SU-DHL-6 (cell line): ENCODE measurements around the gene MYO9A.

Experiments used
- H2AFZ ChIP-seq: fragments of 200-600 bp; sonication (generic); 2 replicates; pipeline ENCODE4 v1.6.1; 2014; ENCODE audit warnings: low read depth, mild to moderate bottlenecking, moderate library complexity, mixed read lengths, antibody characterized with exemption, low read length; ENCODE audit not compliant: severe bottlenecking
- H3F3A ChIP-seq: fragments of 200-600 bp; shearing (Covaris generic); 2 replicates; pipeline ENCODE4 v1.6.0; 2016; ENCODE audit warnings: antibody characterized with exemption, mild to moderate bottlenecking; ENCODE audit not compliant: insufficient read depth
- H3K27ac ChIP-seq: fragments of 200-600 bp; sonication (generic); 2 replicates; pipeline ENCODE4 v1.5.1; 2016; ENCODE audit warnings: low read depth, mild to moderate bottlenecking, low read length, moderate library complexity, mixed read lengths
- H3K27me3 ChIP-seq: fragments of 200-600 bp; sonication (generic), shearing (Covaris generic); 2 replicates; pipeline ENCODE4 v1.6.0; 2014; ENCODE audit warnings: mild to moderate bottlenecking, low read length
- H3K36me3 ChIP-seq: fragments of 200-600 bp; sonication (generic); 2 replicates; pipeline ENCODE4 v1.6.1; 2014; ENCODE audit warnings: mild to moderate bottlenecking, low read length, mixed read lengths
- H3K4me2 ChIP-seq: fragments of 300-600, 200-600 bp; shearing (Covaris generic), sonication (generic); 2 replicates; pipeline ENCODE4 v1.6.0; 2014; ENCODE audit warnings: low read length, low read depth, mild to moderate bottlenecking; ENCODE audit not compliant: poor library complexity, severe bottlenecking
- H3K4me3 ChIP-seq: fragments of 200-600 bp; sonication (generic); 2 replicates; pipeline ENCODE4 v1.5.1; 2014; ENCODE audit warnings: antibody characterized with exemption, low read length, mild to moderate bottlenecking, mixed read lengths; ENCODE audit not compliant: insufficient read depth, poor library complexity, severe bottlenecking
- H3K79me2 ChIP-seq: fragments of 200-600 bp; sonication (generic); 2 replicates; pipeline ENCODE4 v1.6.1; 2014; ENCODE audit warnings: mild to moderate bottlenecking, low read length, moderate library complexity; ENCODE audit not compliant: insufficient read depth
- H3K9ac ChIP-seq: fragments of 200-600 bp; sonication (generic); 2 replicates; pipeline ENCODE4 v1.7.0; 2014; ENCODE audit warnings: mild to moderate bottlenecking, low read length
- H3K9me2 ChIP-seq: fragments of 200-600 bp; sonication (generic); replicated peaks from 2 replicates; pipeline ENCODE4 v1.6.1; 2014; ENCODE audit warnings: low read length; ENCODE audit not compliant: insufficient read depth
- H3K9me3 ChIP-seq: fragments of 200-600 bp; sonication (generic); 2 replicates; pipeline ENCODE4 v1.6.1; 2014; ENCODE audit warnings: low read length, mixed read lengths; ENCODE audit not compliant: insufficient read depth
- H4K20me1 ChIP-seq: fragments of 200-600 bp; sonication (generic); 2 replicates; pipeline ENCODE4 v1.6.1; 2014; ENCODE audit warnings: low read depth, mild to moderate bottlenecking, antibody characterized with exemption, low read length, moderate library complexity, mixed read lengths
- EZH2phosphoT487 ChIP-seq: fragments of 200-600 bp; sonication (generic), shearing (Covaris generic); conservative IDR thresholded peaks from 2 replicates; pipeline ENCODE4 v1.6.1; 2018; ENCODE audit warnings: mild to moderate bottlenecking, antibody characterized with exemption, low read length, moderate library complexity, mixed read lengths
- TF ChIP-seq, protein P1 (sequence below): fragments of 200-600 bp; sonication (generic); IDR thresholded peaks from one replicate; pipeline ENCODE4 v1.5.1; 2017; ENCODE audit warnings: antibody characterized with exemption, mild to moderate bottlenecking, low read length, moderate library complexity; ENCODE audit not compliant: insufficient read depth, poor library complexity, severe bottlenecking

Gene MYO9A

DNA sequence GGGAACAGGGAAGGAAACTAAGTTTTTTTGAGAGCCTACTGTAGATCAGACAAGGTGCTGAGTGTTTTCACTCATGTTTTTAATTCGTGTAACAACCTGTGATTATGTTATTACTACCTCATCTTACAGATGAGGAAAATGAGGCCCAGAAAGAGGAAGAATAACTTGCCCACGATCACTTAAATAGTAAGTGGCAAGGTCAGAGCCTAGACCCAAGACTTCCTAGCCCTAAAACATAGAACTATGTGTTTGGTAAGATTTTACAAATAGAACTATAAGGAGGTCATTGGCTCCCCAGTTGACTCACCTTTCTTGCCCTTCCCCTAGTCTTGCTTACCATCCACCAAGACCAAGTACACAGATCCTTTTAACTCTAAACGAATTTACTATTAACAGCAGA is 14.0 kb upstream of the MYO9A start:
- Histone ChIP-seq H3K79me2 (no peaks in the 10 kb centered on the region), H3K27ac (no peak overlapping the region), H4K20me1 (no peaks in the 10 kb centered on the region), H3K27me3 (no peaks in the 10 kb centered on the region), H3K9me3 (no peaks in the 10 kb centered on the region), H3K36me3 (no peaks in the 10 kb centered on the region), H3K9me2 (no peaks in the 10 kb centered on the region), H3K4me3 (no peak overlapping the region), H3F3A (no peaks in the 10 kb centered on the region; the same call in 1 of the 2 replicates), H3K4me2 (peak overlapping the region; percentile 12), H3K9ac (no peak overlapping the region), H2AFZ (peak overlapping the region; percentile 14)
- TF ChIP-seq, protein P1, sequence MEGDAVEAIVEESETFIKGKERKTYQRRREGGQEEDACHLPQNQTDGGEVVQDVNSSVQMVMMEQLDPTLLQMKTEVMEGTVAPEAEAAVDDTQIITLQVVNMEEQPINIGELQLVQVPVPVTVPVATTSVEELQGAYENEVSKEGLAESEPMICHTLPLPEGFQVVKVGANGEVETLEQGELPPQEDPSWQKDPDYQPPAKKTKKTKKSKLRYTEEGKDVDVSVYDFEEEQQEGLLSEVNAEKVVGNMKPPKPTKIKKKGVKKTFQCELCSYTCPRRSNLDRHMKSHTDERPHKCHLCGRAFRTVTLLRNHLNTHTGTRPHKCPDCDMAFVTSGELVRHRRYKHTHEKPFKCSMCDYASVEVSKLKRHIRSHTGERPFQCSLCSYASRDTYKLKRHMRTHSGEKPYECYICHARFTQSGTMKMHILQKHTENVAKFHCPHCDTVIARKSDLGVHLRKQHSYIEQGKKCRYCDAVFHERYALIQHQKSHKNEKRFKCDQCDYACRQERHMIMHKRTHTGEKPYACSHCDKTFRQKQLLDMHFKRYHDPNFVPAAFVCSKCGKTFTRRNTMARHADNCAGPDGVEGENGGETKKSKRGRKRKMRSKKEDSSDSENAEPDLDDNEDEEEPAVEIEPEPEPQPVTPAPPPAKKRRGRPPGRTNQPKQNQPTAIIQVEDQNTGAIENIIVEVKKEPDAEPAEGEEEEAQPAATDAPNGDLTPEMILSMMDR = no peak
- no peak for TF ChIP-seq EZH2phosphoT487

GRCh38 chr15:72130272-72130671 is 12.3 kb upstream of the MYO9A start:
- TF ChIP-seq, protein P1 = no peak
- TF ChIP-seq EZH2phosphoT487 = no peak
- Histone ChIP-seq H3K4me2 (no peak overlapping the region), H3F3A (no peaks in the 10 kb centered on the region; the same call in 1 of the 2 replicates), H3K27me3 (no peaks in the 10 kb centered on the region), H3K9me2 (no peaks in the 10 kb centered on the region), H3K9ac (no peak overlapping the region), H3K79me2 (no peaks in the 10 kb centered on the region), H3K4me3 (no peak overlapping the region), H3K36me3 (no peaks in the 10 kb centered on the region), H3K9me3 (no peaks in the 10 kb centered on the region), H3K27ac (no peak overlapping the region), H2AFZ (no peak overlapping the region), H4K20me1 (no peaks in the 10 kb centered on the region)

- no peaks in the 10 kb centered on the region for H3K79me2 ChIP-seq
- H3K9ac ChIP-seq = no peak overlapping the region
- H4K20me1 ChIP-seq = no peaks in the 10 kb centered on the region
- no peak overlapping the region for H3K4me3 ChIP-seq
- H3K27me3 ChIP-seq = no peaks in the 10 kb centered on the region
- no peaks in the 10 kb centered on the region for H3K36me3 ChIP-seq
- H3K9me3 ChIP-seq = no peaks in the 10 kb centered on the region
- no peak for TF ChIP-seq EZH2phosphoT487
- TF ChIP-seq, protein P1 = no peak
- no peak overlapping the region for H2AFZ ChIP-seq
- no peaks in the 10 kb centered on the region; the same call in 1 of the 2 replicates for H3F3A ChIP-seq
- H3K4me2 ChIP-seq = no peak overlapping the region
- no peak overlapping the region for H3K27ac ChIP-seq
- no peaks in the 10 kb centered on the region for H3K9me2 ChIP-seq
Observed at GRCh38 chr15:72128359-72128758, 10.4 kb upstream of the MYO9A start.
